ENCODE results near the gene HBP1. TPM values are rescaled to one million over a fixed set of nuclear protein-coding genes. Genes with fewer than 3 reads are reported as not detected.

The HBP1 gene
- polyA plus RNA-seq, 3 donors: 41.2 to 52.9 (median 44.7) TPM

DNA sequence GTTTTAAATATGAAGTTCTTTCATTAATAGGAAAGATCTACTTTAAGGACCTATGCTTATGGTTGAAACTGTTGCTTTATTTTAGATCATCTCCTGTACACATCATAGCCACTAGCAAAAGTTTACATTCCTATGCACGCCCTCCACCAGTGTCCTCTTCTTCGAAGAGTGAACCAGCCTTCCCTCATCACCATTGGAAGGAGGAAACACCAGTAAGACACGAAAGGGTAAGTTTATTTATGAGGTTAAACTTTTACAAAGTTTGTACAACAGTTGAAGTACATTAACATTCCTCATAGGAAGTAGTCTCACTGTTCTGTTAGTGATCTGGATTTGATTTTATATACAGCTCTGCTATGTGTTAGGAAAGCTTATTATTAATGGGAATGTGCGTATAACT lies 16.9 kb downstream of the HBP1 start:
- Mint-ChIP-seq H3K4me3 (no peak overlapping the region), H3K4me1 (no peaks in the 10 kb centered on the region), H3K27ac (peak overlapping the region in 1 of 7 donors; percentile 55), H3K36me3 (peaks cover 83 to 92% of the 10 kb centered on the region in 2 donors), H3K27me3 (ENCODE audit: low read depth in 3 of 3) (no peaks in the 10 kb centered on the region), H3K9me3 (no peaks in the 10 kb centered on the region)
- no CpG with 5 or more reads among the region's 4 CpGs for WGBS (ENCODE audit: insufficient coverage)
- TF ChIP-seq, protein P1, sequence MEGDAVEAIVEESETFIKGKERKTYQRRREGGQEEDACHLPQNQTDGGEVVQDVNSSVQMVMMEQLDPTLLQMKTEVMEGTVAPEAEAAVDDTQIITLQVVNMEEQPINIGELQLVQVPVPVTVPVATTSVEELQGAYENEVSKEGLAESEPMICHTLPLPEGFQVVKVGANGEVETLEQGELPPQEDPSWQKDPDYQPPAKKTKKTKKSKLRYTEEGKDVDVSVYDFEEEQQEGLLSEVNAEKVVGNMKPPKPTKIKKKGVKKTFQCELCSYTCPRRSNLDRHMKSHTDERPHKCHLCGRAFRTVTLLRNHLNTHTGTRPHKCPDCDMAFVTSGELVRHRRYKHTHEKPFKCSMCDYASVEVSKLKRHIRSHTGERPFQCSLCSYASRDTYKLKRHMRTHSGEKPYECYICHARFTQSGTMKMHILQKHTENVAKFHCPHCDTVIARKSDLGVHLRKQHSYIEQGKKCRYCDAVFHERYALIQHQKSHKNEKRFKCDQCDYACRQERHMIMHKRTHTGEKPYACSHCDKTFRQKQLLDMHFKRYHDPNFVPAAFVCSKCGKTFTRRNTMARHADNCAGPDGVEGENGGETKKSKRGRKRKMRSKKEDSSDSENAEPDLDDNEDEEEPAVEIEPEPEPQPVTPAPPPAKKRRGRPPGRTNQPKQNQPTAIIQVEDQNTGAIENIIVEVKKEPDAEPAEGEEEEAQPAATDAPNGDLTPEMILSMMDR (IDR thresholded peaks at IDR 0.05): no peak
- no peak for DNase-seq
- H3K9me3 ChIP-seq (replicated peaks in 1 of 2; ENCODE audit: control insufficient read depth in 1 of 2, insufficient read depth in 1 of 2, low read length in 2 of 2): no peaks in the 10 kb centered on the region
- intact Hi-C loops (cut with micrococcal nuclease): no loop called here
- H3K9ac ChIP-seq (ENCODE audit: insufficient read depth, low read length, poor library complexity, severe bottlenecking): no peak overlapping the region
- no peak overlapping the region for H2AFZ ChIP-seq (ENCODE audit: insufficient read depth, low read depth, low read length, poor library complexity, severe bottlenecking)
- no peaks in the 10 kb centered on the region for H3K4me1 ChIP-seq (ENCODE audit: control insufficient read depth in 1 of 2, insufficient read depth in 2 of 2, low read length in 2 of 2)
- H3K4me3 ChIP-seq (replicated peaks in 1 of 3; ENCODE audit: low read depth in 2 of 3, low read length in 3 of 3): no peak overlapping the region
- H3K36me3 ChIP-seq (replicated peaks in 1 of 2; ENCODE audit: control insufficient read depth in 1 of 2, insufficient read depth in 2 of 2, low read length in 2 of 2): peaks cover 95 to 96% of the 10 kb centered on the region in 2 donors
- H4K20me1 ChIP-seq (ENCODE audit: insufficient read depth, low read length): peaks cover 82% of the 10 kb centered on the region
- H3K27me3 ChIP-seq (ENCODE audit: control insufficient read depth in 2 of 2, insufficient read depth in 2 of 2, low read length in 2 of 2): no peaks in the 10 kb centered on the region
- peaks cover 6% of the 10 kb centered on the region for H3K79me2 ChIP-seq (ENCODE audit: insufficient read depth, low read length)
- H3K27ac ChIP-seq (ENCODE audit: low read depth in 1 of 2, low read length in 2 of 2): no peak overlapping the region
- H3K4me2 ChIP-seq (replicated peaks; ENCODE audit: extremely low read depth, low read length, poor library complexity, severe bottlenecking): no peak overlapping the region

DNA sequence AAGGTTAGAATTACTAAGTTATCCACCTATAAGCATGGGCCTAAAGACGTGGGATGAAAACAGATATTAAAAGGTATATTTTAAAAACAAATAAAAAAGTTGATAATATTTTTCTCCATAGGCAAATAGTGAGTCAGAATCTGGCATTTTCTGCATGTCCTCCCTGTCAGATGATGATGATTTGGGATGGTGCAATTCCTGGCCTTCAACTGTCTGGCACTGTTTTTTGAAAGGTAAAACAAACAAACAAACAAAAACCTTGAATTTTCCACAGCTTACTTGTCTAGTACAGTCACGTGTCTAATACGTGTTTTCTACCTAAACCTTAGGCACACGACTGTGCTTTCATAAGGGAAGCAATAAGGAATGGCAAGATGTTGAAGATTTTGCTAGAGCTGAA lies 17.4 kb downstream of the HBP1 start:
- TF ChIP-seq, protein P1 (IDR thresholded peaks at IDR 0.05): no peak
- WGBS (ENCODE audit: insufficient coverage): no CpG with 5 or more reads among the region's 4 CpGs
- H3K4me3 Mint-ChIP-seq: no peak overlapping the region
- Histone ChIP-seq H4K20me1 (ENCODE audit: insufficient read depth, low read length) (peaks cover 82% of the 10 kb centered on the region), H3K27me3 (ENCODE audit: control insufficient read depth in 2 of 2, insufficient read depth in 2 of 2, low read length in 2 of 2) (no peaks in the 10 kb centered on the region), H3K27ac (ENCODE audit: low read depth in 1 of 2, low read length in 2 of 2) (no peak overlapping the region), H3K36me3 (replicated peaks in 1 of 2; ENCODE audit: control insufficient read depth in 1 of 2, insufficient read depth in 2 of 2, low read length in 2 of 2) (peaks cover 95 to 96% of the 10 kb centered on the region in 2 donors), H3K4me1 (ENCODE audit: control insufficient read depth in 1 of 2, insufficient read depth in 2 of 2, low read length in 2 of 2) (no peaks in the 10 kb centered on the region), H3K4me3 (replicated peaks in 1 of 3; ENCODE audit: low read depth in 2 of 3, low read length in 3 of 3) (no peak overlapping the region), H3K9ac (ENCODE audit: insufficient read depth, low read length, poor library complexity, severe bottlenecking) (no peak overlapping the region), H3K79me2 (ENCODE audit: insufficient read depth, low read length) (peaks cover under 1% of the 10 kb centered on the region), H3K9me3 (replicated peaks in 1 of 2; ENCODE audit: control insufficient read depth in 1 of 2, insufficient read depth in 1 of 2, low read length in 2 of 2) (no peaks in the 10 kb centered on the region), H3K4me2 (replicated peaks; ENCODE audit: extremely low read depth, low read length, poor library complexity, severe bottlenecking) (no peak overlapping the region), H2AFZ (ENCODE audit: insufficient read depth, low read depth, low read length, poor library complexity, severe bottlenecking) (no peak overlapping the region)
- H3K27ac Mint-ChIP-seq: no peak overlapping the region
- H3K9me3 Mint-ChIP-seq: no peaks in the 10 kb centered on the region
- no peaks in the 10 kb centered on the region for H3K27me3 Mint-ChIP-seq (ENCODE audit: low read depth in 3 of 3)
- H3K4me1 Mint-ChIP-seq: no peaks in the 10 kb centered on the region
- peaks cover 79 to 91% of the 10 kb centered on the region in 2 donors for H3K36me3 Mint-ChIP-seq
- intact Hi-C loops (cut with micrococcal nuclease): no loop called here
- DNase-seq: no peak
